ENCODE measurements around the gene YIF1A. TPM values are rescaled to one million over a fixed set of nuclear protein-coding genes. Genes with fewer than 3 reads are reported as not detected.
"Not testable (repeated sequence)": the region's sequence is repeated elsewhere in the genome, so short reads cannot be mapped to it uniquely, and the experiment has no call there.

YIF1A gene
- total and polyA plus RNA-seq, 12 donors, result 69.7 to 154 (median 99.5) TPM

DNA sequence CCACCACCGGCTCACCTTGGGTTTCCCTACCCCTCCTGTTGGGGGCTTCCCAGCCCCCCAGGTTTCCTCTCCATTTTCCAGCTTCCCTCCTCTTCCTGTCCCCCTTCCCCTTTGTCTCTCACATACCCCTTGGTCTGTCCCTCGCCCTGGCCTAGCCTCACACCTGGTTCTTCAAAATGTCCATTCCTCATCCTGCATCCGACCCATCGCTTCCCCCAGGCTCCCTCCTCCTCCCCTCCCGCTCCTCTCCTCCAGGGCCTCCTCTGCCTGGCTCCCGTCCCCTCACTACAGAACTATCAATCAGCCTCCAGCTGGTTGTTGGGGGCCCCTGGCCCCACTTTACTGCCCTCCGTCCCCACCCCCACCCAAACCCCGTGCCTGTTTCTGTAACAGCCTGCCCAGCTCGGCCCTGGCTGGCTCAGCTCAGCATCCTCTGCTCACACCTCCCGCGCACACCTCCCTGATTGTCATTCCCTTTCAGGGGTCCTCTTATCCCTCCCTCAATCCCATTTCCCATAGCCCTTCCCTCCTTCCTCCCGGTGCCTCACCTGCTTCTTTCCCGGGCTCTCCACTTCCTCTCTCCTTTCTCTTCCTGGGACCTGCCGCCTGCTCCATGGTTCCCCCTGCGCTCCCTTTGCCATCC lies 9.7 kb downstream of the YIF1A start:
- no peak overlapping the region for H3K4me3 ChIP-seq
- no peaks in the 10 kb centered on the region for H3K27me3 ChIP-seq
- H3K9me3 ChIP-seq (replicated peaks in 1 of 3), result no peaks in the 10 kb centered on the region
- H3K36me3 ChIP-seq (replicated peaks in 1 of 2), result peaks cover 0 to 22% of the 10 kb centered on the region in 2 donors
- no peak for DNase-seq
- peak overlapping the region in 1 of 5 donors; percentile 41 for H3K27ac ChIP-seq
- 63 to 66% (median 65%) methylated on average over 15 of the region's 15 CpGs for WGBS, 4 donors
- TF ChIP-seq, protein P1, sequence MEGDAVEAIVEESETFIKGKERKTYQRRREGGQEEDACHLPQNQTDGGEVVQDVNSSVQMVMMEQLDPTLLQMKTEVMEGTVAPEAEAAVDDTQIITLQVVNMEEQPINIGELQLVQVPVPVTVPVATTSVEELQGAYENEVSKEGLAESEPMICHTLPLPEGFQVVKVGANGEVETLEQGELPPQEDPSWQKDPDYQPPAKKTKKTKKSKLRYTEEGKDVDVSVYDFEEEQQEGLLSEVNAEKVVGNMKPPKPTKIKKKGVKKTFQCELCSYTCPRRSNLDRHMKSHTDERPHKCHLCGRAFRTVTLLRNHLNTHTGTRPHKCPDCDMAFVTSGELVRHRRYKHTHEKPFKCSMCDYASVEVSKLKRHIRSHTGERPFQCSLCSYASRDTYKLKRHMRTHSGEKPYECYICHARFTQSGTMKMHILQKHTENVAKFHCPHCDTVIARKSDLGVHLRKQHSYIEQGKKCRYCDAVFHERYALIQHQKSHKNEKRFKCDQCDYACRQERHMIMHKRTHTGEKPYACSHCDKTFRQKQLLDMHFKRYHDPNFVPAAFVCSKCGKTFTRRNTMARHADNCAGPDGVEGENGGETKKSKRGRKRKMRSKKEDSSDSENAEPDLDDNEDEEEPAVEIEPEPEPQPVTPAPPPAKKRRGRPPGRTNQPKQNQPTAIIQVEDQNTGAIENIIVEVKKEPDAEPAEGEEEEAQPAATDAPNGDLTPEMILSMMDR (IDR thresholded peaks at IDR 0.05), result no peak
- TF ChIP-seq POLR2A (IDR thresholded peaks at IDR 0.05), result no peak
- intact Hi-C loops (cut with DNase I), result no loop called here
- H3K4me1 ChIP-seq (replicated peaks in 1 of 2), result peaks cover 6% of the 10 kb centered on the region in 2 donors

DNA sequence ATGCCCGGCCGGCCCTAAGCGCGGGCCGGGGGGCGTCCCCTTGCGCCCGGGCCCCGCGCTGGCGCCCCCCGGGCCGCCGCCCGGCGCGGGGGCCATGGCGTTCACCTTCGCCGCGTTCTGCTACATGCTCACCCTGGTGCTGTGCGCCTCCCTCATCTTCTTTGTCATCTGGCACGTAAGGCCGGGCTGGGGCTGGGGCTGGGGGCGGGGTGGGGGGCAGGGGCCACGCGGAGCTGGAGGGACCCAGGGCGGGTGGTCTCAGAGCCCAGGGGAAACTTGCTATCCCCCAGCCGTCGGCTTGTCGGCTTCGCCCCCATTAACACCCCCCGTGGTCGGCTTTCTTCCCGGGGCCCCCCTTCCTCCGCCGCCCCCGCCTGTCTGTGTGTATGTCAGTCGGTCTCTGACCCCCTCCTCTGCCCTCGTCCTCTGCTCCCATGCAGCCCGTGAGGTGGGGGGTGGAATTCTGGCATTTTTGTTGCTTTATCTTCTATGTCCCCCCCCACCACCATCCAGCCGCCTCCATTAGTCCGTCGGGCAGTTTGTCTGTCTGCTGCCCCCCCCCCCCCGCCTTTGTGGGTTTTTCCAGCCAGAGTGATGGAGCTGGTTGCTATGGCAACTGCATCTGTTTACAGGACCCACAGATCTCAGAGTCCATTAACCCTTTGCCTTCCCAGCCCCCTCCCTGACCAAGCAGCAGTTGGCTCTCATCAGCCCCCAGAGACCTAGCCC lies 10.4 kb downstream of the YIF1A start:
- TF ChIP-seq, protein P1 (IDR thresholded peaks at IDR 0.05), result no peak
- TF ChIP-seq POLR2A (IDR thresholded peaks at IDR 0.05), result no peak
- peaks cover 0 to 28% of the 10 kb centered on the region in 2 donors for H3K36me3 ChIP-seq (replicated peaks in 1 of 2)
- H3K9me3 ChIP-seq (replicated peaks in 1 of 3), result no peaks in the 10 kb centered on the region
- DNase-seq, result no peak
- WGBS, 4 donors, result 3 to 9% (median 4%) methylated on average over 10 to 45 of the region's 45 CpGs
- H3K27me3 ChIP-seq, result no peaks in the 10 kb centered on the region
- intact Hi-C loops (cut with DNase I), result no loop called here
- H3K4me3 ChIP-seq, result peak overlapping the region in 1 of 4 donors; percentile 55
- no peak overlapping the region for H3K27ac ChIP-seq
- H3K4me1 ChIP-seq (replicated peaks in 1 of 2), result peaks cover 6% of the 10 kb centered on the region in 2 donors

DNA sequence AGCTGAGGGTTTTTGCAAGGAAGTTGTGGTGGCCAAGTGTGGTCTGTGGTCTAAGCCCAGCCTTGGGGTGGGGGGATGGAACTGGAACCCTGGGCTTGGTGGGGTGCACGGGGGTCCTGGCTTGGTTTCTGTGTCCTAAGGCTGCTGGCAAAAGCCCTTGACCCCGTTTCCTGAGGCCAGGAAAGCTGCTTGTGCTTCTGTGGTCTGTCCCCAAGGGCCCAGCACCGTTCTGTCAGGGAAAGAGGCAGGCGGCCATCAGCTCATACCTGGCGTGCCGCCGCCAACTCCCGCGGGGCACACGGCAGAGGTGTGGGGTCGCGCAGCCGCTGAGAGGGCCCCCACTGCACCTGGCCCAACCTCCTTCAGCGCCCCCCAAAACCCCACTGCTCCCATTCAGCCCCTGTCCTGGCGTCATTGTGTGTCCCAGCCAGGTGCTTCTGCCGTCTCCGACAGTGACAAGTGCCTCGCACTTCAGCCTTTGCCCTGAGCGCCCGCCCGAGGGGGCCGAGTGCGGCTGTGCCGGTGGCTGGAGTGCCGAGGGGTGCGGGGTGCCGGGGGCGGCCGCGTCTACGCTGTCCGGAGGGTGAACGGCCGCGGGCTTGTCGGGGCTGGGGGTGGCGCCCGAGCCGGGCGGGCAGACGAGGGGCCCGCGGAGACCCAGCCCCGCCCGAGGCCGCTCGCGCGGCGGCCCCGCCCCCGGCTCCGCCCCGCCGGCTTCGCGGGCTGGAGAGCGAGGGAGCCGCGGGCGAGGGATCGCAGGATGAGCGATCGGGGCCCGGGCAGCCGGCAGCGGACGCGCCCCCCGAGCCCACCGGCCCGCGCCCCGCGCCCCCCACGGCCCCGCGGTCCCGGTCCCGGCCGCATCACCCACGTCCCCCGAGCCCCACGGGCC lies 11.2 kb downstream of the YIF1A start, which contains the start of gene CNIH2:
TSS of gene CNIH2 (plus strand) at position 705 of the 892 bp plus-strand sequence. CDS start 282 bp downstream, outside the sequence.
- WGBS, 4 donors, result 3 to 21% (median 10%) methylated on average over 9 to 80 of the region's 84 CpGs
- Histone ChIP-seq H3K4me1 (replicated peaks in 1 of 2) (peaks cover 6% of the 10 kb centered on the region in 2 donors), H3K27me3 (no peaks in the 10 kb centered on the region), H3K27ac (peak within 1 kb of the TSS in 2 of 5 donors; percentile 30 to 74), H3K4me3 (peak within 1 kb of the TSS in 1 of 4 donors; percentile 55), H3K9me3 (replicated peaks in 1 of 3) (no peaks in the 10 kb centered on the region), H3K36me3 (replicated peaks in 1 of 2) (peaks cover 0 to 37% of the 10 kb centered on the region in 2 donors)
- DNase-seq, result peak in 1 of 7 donors; percentile 31
- intact Hi-C loops (cut with DNase I), result no loop called here
- TF ChIP-seq POLR2A (IDR thresholded peaks at IDR 0.05), result no peak
- TF ChIP-seq, protein P1 (IDR thresholded peaks at IDR 0.05), result no peak

DNA sequence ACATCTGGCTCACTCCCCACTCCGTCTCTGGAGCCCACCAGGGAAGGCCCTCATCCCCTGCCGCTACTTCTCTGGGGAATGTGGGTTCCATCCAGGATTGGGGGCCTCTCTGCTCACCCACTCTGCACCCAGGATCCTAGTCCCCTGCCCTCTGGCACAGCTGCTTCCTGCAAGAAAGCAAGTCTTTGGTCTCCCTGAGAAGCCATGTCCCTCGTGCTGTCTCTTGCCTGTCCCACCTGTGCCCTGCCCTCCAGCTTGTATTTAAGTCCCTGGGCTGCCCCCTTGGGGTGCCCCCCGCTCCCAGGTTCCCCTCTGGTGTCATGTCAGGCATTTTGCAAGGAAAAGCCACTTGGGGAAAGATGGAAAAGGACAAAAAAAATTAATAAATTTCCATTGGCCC lies 11.9 kb downstream of the YIF1A start:
- Histone ChIP-seq H3K36me3 (replicated peaks in 1 of 2) (peaks cover 0 to 43% of the 10 kb centered on the region in 2 donors), H3K27ac (peak overlapping the region in 1 of 5 donors; percentile 30)
- intact Hi-C loops (cut with DNase I); H3K9me3 ChIP-seq (replicated peaks in 1 of 3); DNase-seq; H3K4me3 ChIP-seq; H3K27me3 ChIP-seq; H3K4me1 ChIP-seq (replicated peaks in 1 of 2): not testable (repeated sequence)
- WGBS, 4 donors, result 57 to 77% (median 69%) methylated on average over 4 of the region's 4 CpGs

DNA sequence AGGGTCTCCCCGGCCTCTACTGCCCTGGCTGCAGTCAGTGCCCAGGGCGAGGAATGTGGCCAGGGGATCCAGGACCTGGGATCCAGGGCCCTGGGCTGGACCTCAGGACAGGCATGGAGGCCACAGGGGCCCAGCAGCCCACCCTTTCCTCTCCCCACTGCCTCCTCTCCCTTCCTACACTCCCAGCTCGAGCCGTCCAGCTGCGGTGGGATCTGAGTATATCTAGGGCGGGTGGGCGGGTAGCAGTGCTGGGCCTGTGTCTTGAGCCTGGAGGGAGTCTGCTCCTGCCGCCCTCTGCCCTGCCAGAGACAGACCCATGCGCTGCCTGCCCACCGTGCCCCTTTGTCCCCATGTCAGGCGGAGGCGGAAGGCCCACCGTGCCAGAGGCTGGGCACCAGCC lies 12.3 kb downstream of the YIF1A start:
- 83 to 88% (median 86%) methylated on average over 4 to 13 of the region's 13 CpGs for WGBS, 4 donors
- intact Hi-C loops (cut with DNase I), result not testable (repeated sequence)
- H3K36me3 ChIP-seq (replicated peaks in 1 of 2), result peaks cover 0 to 48% of the 10 kb centered on the region in 2 donors

More for the DNA sequence above, 12.3 kb downstream of the YIF1A start:
- not testable (repeated sequence) for DNase-seq; H3K27ac ChIP-seq; H3K9me3 ChIP-seq (replicated peaks in 1 of 3); H3K4me1 ChIP-seq (replicated peaks in 1 of 2); H3K4me3 ChIP-seq; H3K27me3 ChIP-seq

All from adrenal gland (tissue), 12 donors.